Gastroesophageal sphincter (tissue), 4 donors: Measurements from ENCODE around the gene PTPRN2. TPM values are rescaled to one million over a fixed set of nuclear protein-coding genes. Genes with fewer than 3 reads are reported as not detected.

Experiments used
- ATAC-seq: fragments of 150-250 bp; one replicate; pipeline ENCODE4 v1.9.1; 2016; ENCODE audit warnings: mild to moderate bottlenecking, moderate library complexity
- H3K27ac ChIP-seq, 4 donors: fragments of 200-600 bp; sonication (generic) in 3 of 4; 1 replicate in 3 of 4; 2 replicates in 1 of 4; pipeline ENCODE4 v1.5.1; 2016 to 2019
- H3K27me3 ChIP-seq: fragments of 200-600 bp; sonication (generic); one replicate; pipeline ENCODE4 v1.5.1; 2019
- H3K36me3 ChIP-seq, 2 donors: fragments of 200-600 bp; sonication (generic); one replicate each; pipeline ENCODE4 v1.5.1; 2019; ENCODE audit warnings: control low read depth in 1 of 2
- H3K4me1 ChIP-seq, 3 donors: fragments of 200-600 bp; sonication (generic); 1 replicate in 2 of 3; 2 replicates in 1 of 3; pipeline ENCODE4 v1.5.1; 2016 to 2019; ENCODE audit warnings: control low read depth in 2 of 3
- H3K4me3 ChIP-seq, 2 donors: fragments of 200-600 bp; sonication (generic); one replicate each; pipeline ENCODE4 v1.5.1; 2019; ENCODE audit warnings: mild to moderate bottlenecking in 1 of 2, moderate library complexity in 1 of 2
- H3K9me3 ChIP-seq, 3 donors: fragments of 200-600 bp; sonication (generic); one replicate each; pipeline ENCODE4 v1.5.1; 2017 to 2019; ENCODE audit warnings: control low read depth in 2 of 3
- CTCF ChIP-seq, 4 experiments: fragments of 200-600 bp in 2 of 4; fragments of 450-650 bp in 2 of 4; sonication (generic) in 1 of 4; IDR thresholded peaks; one replicate each; pipeline ENCODE4 v1.5.1; 2017 to 2019; ENCODE audit warnings: antibody characterized with exemption in 4 of 4, mild to moderate bottlenecking in 2 of 4, moderate library complexity in 2 of 4
- EP300 ChIP-seq: sonication (generic); formaldehyde crosslinking; IDR thresholded peaks from one replicate; pipeline ENCODE4 v1.6.1; 2017; ENCODE audit warnings: antibody characterized with exemption, mild to moderate bottlenecking
- POLR2A ChIP-seq, 2 donors: fragments of 450-650 bp; IDR thresholded peaks; one replicate each; pipeline ENCODE4 v1.6.1; 2017; ENCODE audit warnings: antibody characterized with exemption in 2 of 2, mild to moderate bottlenecking in 2 of 2, moderate library complexity in 1 of 2
- POLR2AphosphoS5 ChIP-seq: sonication (generic); formaldehyde crosslinking; IDR thresholded peaks from one replicate; pipeline ENCODE4 v1.6.1; 2017; ENCODE audit warnings: antibody characterized with exemption
- WGBS, 2 donors: methylation state at CpG; one replicate each; pipeline ENCODE4 v1.1.5; 2018; ENCODE audit warnings: low coverage in 1 of 2; 5-methylcytosine and 5-hydroxymethylcytosine counted together
- total RNA-seq, 4 donors: library from RNA; depleted of rRNA; stranded (reverse); fragments of >200 nt; gene quantifications; one replicate each; pipeline ENCODE4 v1.1.0, GENCODE V29; 2016

The PTPRN2 gene
- total RNA-seq, 4 donors from 2014 or later, result 1.7 to 4.7 (median 3.3) TPM

GRCh38 chr7:158357898-158358821, 229.5 kb downstream of the PTPRN2 start:
- Histone ChIP-seq H3K36me3 (no peaks in the 10 kb centered on the region), H3K27me3 (peaks cover 56% of the 10 kb centered on the region), H3K27ac (no peak overlapping the region), H3K9me3 (peaks cover 0 to 23% (median 0%) of the 10 kb centered on the region in 3 donors), H3K4me3 (no peak overlapping the region), H3K4me1 (no peaks in the 10 kb centered on the region)
- 70 to 77% methylated on average over 2 to 17 of the region's 26 CpGs for WGBS, 2 donors
- no peak for ATAC-seq
- no peak for TF ChIP-seq POLR2A (IDR thresholded peaks at IDR 0.05)
- no peak for TF ChIP-seq EP300
- TF ChIP-seq POLR2AphosphoS5, result no peak
- TF ChIP-seq CTCF (IDR thresholded peaks at IDR 0.05), result no peak

- Histone ChIP-seq H3K36me3 (no peaks in the 10 kb centered on the region), H3K9me3 (peaks cover 0 to 23% (median 0%) of the 10 kb centered on the region in 3 donors), H3K27me3 (peaks cover 49% of the 10 kb centered on the region), H3K27ac (no peak overlapping the region), H3K4me3 (no peak overlapping the region), H3K4me1 (no peaks in the 10 kb centered on the region)
- WGBS, 2 donors, result 83 to 88% methylated on average over 8 to 10 of the region's 30 CpGs
- TF ChIP-seq POLR2A (IDR thresholded peaks at IDR 0.05) (no peak), CTCF (IDR thresholded peaks at IDR 0.05) (no peak), EP300 (no peak), POLR2AphosphoS5 (no peak)
- no peak for ATAC-seq
These were observed 230.3 kb downstream of the PTPRN2 start for GRCh38 chr7:158357106-158357897.

- no peaks in the 10 kb centered on the region for H3K36me3 ChIP-seq
- H3K4me1 ChIP-seq, result no peaks in the 10 kb centered on the region
- no peak overlapping the region for H3K27ac ChIP-seq
- TF ChIP-seq POLR2A (IDR thresholded peaks at IDR 0.05), result no peak
- no peak for TF ChIP-seq CTCF (IDR thresholded peaks at IDR 0.05)
- TF ChIP-seq EP300, result no peak
- no peak for TF ChIP-seq POLR2AphosphoS5
- 49 to 69% methylated on average over 3 of the region's 3 CpGs for WGBS, 2 donors
- no peak overlapping the region for H3K4me3 ChIP-seq
- ATAC-seq, result no peak
- H3K27me3 ChIP-seq, result peaks cover 49% of the 10 kb centered on the region
- H3K9me3 ChIP-seq, result peaks cover 0 to 23% (median 0%) of the 10 kb centered on the region in 3 donors
These were observed 231.2 kb downstream of the PTPRN2 start for GRCh38 chr7:158356454-158356853.

- no peak overlapping the region for H3K27ac ChIP-seq
- no peaks in the 10 kb centered on the region for H3K36me3 ChIP-seq
- H3K9me3 ChIP-seq, result peaks cover 0 to 23% (median 0%) of the 10 kb centered on the region in 3 donors
- 50 to 64% methylated on average over 9 to 11 of the region's 15 CpGs for WGBS, 2 donors
- no peak for ATAC-seq
- H3K27me3 ChIP-seq, result peaks cover 49% of the 10 kb centered on the region
- no peaks in the 10 kb centered on the region for H3K4me1 ChIP-seq
- TF ChIP-seq POLR2A (IDR thresholded peaks at IDR 0.05) (no peak), CTCF (IDR thresholded peaks at IDR 0.05) (no peak), POLR2AphosphoS5 (no peak), EP300 (no peak)
- no peak overlapping the region for H3K4me3 ChIP-seq
These were observed 232.1 kb downstream of the PTPRN2 start for GRCh38 chr7:158355456-158356065.
